Panc1 (cell line): ENCODE results near the gene CALML4.

ENCODE experiments used
- CTCF ChIP-seq: fragments of 450-650 bp; IDR thresholded peaks from 2 replicates; pipeline ENCODE4 v1.5.1; 2017; ENCODE audit warnings: mild to moderate bottlenecking
- POLR2AphosphoS5 ChIP-seq: IDR thresholded peaks from 2 replicates; pipeline ENCODE4 v1.6.1; 2012; ENCODE audit warnings: mild to moderate bottlenecking, low read depth, low read length, moderate library complexity
- REST ChIP-seq, 2 experiments: IDR thresholded peaks; 2 replicates each; pipeline ENCODE4 v1.6.1; 2011 to 2012; ENCODE audit warnings: low read depth in 2 of 2, control low read depth in 1 of 2, low read length in 1 of 2, mild to moderate bottlenecking in 1 of 2, moderate library complexity in 1 of 2; ENCODE audit not compliant: insufficient read depth in 1 of 2

GRCh38 chr15:68154923-68155559 is 50.1 kb downstream of the CALML4 start:
- TF ChIP-seq CTCF (peak; percentile 79; the same call in 1 of the 2 replicates), POLR2AphosphoS5 (no peak), REST (IDR thresholded peaks at IDR 0.05; ENCODE audit: insufficient read depth in 1 of 2, low read depth in 2 of 2, low read length in 1 of 2) (no peak)
